Measurements from ENCODE around the gene RELN.

- TF ChIP-seq POLR2AphosphoS5 (IDR thresholded peaks at IDR 0.05) = no peak
- no peak for TF ChIP-seq POLR2A (IDR thresholded peaks at IDR 0.05; ENCODE audit: low read depth)
- TF ChIP-seq CTCF (IDR thresholded peaks at IDR 0.05) = no peak
These were observed 48.8 kb downstream of the RELN start for GRCh38 chr7:103940382-103941268.
